Fibroblast of lung (primary cell): ENCODE results near the gene EML3.

Experiments
- CTCF ChIP-seq, 2 donors: IDR thresholded peaks in 1 of 2; conservative IDR thresholded peaks in 1 of 2; 1 replicate in 1 of 2; 2 replicates in 1 of 2; pipeline ENCODE4 v1.5.1; 2011 to 2012; ENCODE audit warnings: low read length in 2 of 2, control low read depth in 1 of 2, inconsistent platforms in 1 of 2, low read depth in 1 of 2, mild to moderate bottlenecking in 1 of 2
- EZH2 ChIP-seq: IDR thresholded peaks from 2 replicates; pipeline ENCODE4 v1.5.1; 2012; ENCODE audit warnings: low read length, control low read depth, mild to moderate bottlenecking; ENCODE audit errors: missing control alignments

DNA sequence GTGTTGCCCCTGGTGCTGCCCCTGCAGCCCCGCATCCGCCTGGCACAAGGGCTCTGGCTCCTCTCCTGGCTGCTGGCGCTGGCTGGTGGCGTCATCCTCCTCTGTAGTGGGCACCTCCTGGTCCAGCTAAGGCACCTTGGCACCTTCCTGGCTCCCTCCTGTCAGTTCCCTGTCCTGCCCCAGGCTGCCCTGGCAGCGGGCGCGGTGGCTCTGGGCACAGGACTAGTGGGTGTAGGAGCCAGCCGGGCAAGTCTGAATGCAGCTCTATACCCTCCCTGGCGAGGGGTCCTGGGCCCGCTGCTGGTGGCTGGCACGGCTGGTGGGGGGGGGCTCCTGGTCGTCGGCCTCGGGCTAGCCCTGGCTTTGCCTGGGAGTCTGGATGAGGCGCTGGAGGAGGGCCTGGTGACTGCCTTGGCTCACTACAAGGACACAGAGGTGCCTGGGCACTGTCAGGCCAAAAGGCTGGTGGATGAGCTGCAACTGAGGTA, 760 bp upstream of the EML3 start:
- no peak for TF ChIP-seq CTCF (conservative IDR thresholded peaks at IDR 0.05 in 1 of 2, IDR thresholded peaks at IDR 0.05 in 1 of 2; ENCODE audit: low read depth in 1 of 2, low read length in 2 of 2)
- TF ChIP-seq EZH2: no peak
